Activated T-helper 1 cell treated with Interleukin-2 at 50 U/mL for 16 hours (primary cell): Measurements from ENCODE around the gene AHRR.
"Not testable (repeated sequence)": the region's sequence is repeated elsewhere in the genome, so short reads cannot be mapped to it uniquely, and the experiment has no call there.

Experiments used
- DNase-seq: peaks from one replicate; pipeline ENCODE4 v3.0.0-alpha.2; 2020; ENCODE audit warnings: low read depth

The AHRR gene

DNA sequence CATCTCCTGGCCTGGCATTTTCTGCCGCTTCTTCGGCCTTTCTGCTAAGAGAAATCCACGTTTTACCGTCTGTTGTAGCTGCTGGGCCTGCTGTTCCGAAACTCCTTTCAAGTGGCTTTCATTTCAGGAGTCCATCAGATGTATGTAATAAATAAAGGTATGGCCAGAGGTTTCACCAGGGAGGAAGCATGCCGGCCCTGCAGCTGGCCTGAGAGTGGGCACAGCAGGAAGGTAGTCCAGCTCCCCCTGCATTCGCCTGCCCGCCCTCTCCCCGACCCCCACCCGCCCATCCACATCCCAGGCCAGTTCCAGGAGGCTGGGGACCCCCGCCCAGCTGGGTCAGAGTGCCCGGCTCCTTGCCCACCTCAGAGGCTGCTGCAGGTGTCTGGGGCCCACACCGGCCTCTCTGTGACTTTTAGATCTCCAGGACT, 75.0 kb downstream of the AHRR start:
- DNase-seq: no peak

DNA sequence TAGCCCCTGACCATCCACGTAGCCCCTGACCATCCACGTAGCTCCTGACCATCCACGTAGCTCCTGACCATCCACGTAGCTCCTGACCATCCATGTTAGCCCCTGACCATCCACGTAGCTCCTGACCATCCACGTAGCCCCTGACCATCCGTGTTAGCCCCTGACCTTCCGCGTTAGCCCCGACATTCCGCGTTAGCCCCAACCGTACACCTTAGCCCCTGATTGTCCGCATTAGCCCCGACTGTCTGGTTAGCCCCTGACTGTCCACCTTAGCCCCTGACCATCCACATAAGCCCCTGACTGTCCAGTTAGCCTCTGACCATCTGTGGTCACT, 76.6 kb downstream of the AHRR start:
- not testable (repeated sequence) for DNase-seq

DNA sequence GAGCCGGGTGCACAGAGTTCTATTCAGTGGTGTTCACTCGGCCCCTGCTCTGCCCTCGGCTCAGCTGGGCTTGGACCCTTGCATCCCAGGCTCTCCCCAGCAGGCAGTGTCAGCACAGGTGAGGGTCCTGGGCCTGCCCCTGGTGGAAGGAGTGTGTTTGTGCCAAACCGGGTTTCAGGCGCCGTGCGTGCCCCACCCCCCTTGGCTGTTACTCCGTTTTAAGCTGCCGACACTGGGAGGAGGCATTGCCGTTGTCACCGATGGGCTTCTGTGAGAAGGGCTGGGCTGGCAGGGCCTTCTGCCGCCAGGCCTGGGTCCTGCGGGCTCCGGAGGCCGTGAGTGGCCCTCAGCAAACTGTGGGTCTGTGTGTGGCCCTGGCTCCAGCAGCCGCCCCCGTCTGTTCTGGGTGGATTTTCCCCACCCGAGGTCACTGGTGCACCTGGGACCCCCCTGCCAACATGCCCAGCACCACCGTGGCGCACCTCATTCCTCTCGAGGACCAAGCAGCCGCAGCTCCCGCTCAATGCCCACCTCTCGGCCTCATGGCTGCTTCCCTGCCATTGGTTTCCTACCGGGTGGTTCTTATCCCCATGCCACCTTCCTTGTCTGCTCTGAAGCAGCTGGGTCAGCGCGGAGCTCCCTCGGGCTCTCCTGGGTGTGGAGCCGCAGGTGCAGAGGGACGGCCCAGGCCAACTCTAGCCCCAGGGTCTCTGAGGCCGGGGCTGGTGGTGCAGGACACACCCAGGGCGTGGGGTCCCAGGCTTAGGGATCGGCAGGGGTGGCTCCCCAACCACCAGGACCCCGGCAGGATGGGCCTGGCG, 77.2 kb downstream of the AHRR start:
- no peak for DNase-seq

DNA sequence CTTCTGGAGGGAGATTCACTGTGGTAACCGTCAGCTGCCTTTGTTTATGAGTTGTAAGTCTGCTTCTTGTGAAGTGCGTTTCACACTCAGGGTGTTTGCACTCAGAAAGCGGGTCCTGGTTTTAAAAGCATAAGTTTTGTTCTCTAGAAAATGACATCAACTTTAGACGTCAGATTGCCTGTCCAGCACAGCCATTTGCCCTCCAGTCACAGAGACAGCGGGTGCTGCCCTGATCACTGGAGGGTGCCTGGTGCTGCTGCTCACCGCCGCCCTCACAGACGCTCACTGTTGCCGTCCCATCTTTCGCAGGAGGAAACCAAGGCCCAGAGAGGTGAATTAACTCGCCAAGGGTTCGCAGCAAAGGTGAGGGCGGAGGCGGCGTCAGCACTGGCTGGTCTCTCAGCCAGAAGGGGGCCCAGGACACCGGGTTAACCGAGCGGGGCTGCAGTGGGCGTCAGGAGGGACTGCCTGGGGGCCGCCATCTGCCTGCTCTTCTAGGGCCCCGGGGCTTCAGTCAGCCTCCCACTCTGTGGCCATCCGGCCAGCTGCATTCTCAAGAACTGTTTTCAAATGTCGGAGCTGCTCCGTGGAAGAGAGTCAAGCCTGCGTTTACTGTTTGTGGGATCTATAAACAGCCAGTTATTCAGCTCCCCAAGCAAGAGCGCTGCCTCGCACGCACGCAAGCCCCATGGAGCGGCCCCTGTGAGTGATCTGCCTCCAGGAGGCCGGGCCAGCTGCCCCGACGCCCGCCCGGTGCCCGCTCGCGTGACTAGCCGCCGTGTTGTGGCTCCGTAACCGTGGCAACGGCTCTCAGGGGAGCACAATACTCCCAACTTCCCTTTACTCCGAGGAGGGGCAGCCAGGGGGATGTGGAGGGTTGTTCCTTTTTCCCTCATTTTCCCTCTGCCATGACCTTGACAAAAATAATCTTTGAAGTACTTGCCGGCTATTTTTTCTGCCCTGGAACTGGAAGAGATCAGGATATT, 78.1 kb downstream of the AHRR start:
- DNase-seq: no peak

- DNase-seq: no peak
Measured at GRCh38 chr5:400282-401145, 79.0 kb downstream of the AHRR start.

GRCh38 chr5:401146-402034, 79.9 kb downstream of the AHRR start:
- DNase-seq: no peak

DNA sequence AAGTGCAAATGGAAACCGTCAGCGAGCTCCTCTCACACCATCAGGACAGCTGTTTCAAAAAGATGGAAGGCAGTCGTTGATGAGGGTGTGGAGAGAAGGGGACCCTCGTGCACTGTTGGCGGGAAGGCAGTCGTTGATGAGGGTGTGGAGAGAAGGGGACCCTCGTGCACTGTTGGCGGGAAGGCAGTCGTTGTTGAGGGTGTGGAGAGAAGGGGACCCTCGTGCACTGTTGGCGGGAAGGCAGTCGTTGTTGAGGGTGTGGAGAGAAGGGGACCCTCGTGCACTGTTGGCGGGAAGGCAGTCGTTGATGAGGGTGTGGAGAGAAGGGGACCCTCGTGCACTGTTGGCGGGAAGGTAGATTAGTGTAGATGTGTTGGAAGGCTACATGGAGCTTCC, 80.7 kb downstream of the AHRR start:
- not testable (repeated sequence) for DNase-seq

- no peak for DNase-seq
Measured at GRCh38 chr5:402615-403359, 81.3 kb downstream of the AHRR start.

DNA sequence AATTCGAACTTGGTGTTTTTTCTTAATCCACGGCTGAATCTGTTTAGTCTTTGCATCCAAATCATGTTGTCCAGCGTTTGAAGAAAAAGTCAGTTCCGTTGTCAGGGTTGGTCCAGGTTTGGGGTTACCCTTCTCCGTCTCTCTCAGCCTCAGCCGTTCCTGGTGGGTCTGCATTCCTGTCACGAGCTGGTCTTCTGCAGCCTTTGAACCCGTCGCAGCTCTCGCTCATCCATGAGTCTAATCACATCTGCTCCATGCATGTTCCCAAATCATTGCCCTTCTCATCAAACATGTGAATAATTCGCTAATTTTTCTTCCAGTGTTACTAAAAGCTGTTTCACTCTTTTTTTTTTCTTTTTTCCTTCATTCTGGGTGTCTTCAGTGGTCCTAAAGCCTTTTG, 82.5 kb downstream of the AHRR start:
- no peak for DNase-seq

DNA sequence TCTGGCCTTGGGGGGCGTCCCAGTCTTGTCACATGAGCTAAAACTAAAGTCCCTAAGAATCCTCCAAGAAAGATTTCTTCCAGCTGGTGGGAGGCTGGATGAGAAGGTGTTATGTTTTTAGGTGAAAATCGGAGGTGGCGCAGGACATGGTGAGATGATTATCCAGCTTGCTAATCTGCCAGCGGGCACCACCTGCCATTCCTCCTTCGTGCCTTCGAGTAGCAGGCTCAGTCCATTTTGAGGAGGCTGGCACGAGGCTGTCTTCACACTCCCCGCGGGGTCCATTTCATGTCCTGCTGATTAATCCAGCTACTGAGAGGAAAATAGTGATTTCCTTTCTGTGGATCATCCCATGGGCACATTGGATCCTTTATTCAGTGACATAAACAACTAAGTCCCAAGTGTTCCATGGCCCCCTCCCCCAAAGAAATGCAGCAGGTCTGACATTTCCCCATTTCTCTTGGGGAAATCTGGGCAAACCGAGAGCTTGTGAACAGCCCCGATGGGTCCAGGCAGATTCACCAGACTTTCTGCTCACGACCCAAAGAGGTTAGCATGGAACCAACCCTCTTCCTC, 83.2 kb downstream of the AHRR start:
- no peak for DNase-seq

- DNase-seq: no peak
Measured at GRCh38 chr5:405421-405820, 83.9 kb downstream of the AHRR start.

DNA sequence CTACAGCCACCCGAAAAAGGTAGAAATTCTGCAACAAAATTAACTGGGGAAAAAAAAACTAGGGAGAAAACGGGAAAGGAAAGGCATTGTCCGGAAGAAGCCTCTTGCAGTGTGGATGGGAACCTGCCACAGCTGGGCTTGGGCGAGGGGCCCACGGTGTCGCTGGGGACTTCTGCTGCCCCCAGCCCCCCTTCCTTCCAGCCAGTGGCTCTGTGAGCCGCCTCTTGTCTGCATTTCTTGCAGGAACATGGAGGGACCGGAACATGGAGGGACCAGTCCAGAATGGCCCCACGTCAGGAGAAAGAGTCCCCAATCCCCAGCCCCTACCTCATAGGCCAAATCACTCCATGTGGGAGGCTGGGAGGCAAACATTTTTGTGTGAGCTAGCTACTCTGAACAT, 84.5 kb downstream of the AHRR start:
- DNase-seq: no peak

DNA sequence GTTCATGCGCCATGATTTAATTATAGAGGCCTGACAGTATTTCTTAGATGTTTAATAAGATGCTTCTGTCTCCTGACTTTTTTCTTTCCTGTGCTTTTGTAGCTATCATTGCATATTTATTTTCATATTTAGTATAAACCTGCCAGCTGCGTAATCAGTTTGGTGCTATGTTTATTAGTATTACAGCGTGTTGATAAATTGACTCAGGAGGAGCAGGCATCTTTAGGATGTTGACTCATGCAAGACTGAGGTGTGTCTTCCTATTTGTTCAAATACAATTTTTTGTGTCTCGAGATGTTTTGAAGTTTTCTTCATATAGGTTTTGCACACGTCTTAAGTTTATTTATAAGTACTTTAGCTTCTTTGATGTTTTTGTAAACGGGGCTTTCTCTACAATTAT, 85.5 kb downstream of the AHRR start:
- DNase-seq: no peak

DNA sequence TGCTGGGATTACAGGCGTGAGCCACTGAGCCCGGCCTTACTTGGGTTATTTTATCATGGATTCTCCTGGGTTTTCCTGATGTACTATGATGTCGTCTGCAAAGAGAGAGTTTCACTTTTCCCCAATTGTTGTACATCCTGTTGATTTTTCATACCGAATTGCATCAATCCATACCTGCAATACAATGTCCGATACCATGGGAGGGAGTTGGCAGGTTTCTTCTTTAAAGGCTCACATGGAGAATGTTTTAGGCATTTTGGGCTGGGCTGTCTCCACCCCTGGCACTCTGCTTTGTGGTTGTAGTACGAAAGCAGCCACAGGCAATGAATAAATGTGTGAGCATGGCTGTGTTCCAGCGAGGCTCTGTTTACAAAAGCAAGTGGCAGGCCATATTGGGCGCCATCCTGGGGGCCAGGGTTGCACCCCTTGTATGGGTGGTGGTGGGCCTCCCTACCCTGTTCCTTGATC, 86.3 kb downstream of the AHRR start:
- DNase-seq: no peak

DNA sequence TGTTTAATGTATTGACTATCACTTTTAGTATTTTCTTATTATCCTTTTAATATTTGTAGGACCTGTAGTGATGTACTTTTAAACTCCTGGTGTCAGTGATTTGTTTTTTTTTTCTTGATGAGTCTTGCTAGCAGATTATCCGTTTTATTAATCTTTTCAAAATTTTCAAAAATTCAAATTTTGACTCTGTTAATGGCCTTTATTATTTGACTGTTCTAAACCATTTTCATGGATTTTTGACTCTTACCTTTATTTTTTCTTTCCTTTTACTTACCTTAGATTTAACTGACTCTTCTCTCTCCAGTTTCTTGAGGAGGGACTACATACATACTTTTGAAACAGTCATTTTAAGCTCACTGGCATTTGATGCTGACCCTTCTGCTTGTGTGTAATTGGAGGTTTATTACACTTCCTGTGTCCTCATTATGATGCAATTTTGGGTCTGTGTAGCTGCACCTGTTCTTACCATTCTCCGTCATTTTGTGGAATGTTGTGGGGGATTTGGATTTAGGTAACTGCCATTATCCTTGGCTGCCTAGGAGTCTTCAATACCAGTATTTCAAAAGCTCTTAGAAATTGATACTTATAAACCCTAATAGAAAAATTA, 89.5 kb downstream of the AHRR start:
- no peak for DNase-seq

DNA sequence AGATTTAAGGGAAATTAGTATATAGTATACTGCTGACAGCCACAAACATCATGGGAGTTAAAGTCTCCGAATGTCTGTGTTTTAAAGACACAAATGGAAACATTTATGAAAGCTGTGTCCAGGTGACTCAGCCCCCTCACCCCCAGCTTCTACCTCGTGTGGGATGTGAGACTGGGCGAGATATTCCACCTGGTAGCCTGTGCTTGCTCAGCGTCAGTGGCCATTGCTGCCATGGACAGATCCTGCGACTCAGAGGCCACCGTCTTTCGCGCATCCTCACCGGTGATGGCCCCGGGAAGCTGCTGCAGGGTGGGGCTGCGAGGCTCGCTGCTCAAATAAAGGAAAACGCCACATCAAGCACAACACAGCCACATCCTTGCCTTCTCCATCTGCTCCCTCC, 90.2 kb downstream of the AHRR start:
- DNase-seq: no peak

DNA sequence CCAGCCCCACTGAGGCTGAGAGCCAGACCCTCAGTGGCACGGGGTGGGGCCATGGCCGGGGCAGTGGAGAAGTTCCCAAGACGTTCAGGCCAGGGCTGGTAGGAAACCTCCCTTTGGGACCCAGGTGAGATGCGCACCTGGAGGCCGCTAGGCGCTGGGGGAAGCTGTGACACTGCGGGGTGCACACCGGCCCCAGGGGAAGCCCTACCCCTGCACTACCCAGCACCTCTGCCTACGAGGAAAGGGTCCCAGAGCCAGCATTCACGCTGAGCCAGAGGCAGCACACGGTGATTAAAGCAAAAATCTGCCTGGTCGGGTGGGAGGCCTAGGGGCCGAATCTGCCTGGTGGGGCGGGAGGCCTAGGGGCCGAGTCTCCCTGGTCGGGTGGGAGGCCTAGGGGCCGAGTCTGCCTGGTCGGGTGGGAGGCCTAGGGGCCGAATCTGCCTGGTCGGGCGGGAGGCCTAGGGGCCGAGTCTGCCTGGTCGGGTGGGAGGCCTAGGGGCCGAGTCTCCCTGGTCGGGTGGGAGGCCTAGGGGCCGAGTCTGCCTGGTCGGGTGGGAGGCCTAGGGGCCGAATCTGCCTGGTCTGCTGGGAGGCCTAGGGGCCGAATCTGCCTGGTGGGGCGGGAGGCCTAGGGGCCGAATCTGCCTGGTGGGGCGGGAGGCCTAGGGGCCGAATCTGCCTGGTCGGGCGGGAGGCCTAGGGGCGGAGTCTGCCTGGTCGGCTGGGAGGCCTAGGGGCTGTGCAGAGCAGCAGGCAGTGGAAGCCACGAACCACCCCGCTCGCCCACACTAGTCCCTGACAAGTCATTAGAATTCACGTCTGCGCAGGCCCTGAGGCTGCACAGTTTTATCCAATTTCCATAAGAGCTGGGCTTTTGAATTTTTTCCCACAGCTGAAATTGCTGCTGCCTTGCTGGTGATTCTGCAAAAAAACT, 93.7 kb downstream of the AHRR start:
- DNase-seq: not testable (repeated sequence)

- no peak for DNase-seq
Measured at GRCh38 chr5:415928-416635, 94.6 kb downstream of the AHRR start.
